GM12878 (cell line): ENCODE data around the gene PIP. TPM values are rescaled to one million over a fixed set of nuclear protein-coding genes. Genes with fewer than 3 reads are reported as not detected.

Experiments used
- ATAC-seq: fragments of 200-7000 bp; cut with Tn5 transposase; 3 replicates; pipeline ENCODE4 v1.9.1; 2020; ENCODE audit warnings: mild to moderate bottlenecking, moderate library complexity
- BruUV-seq: library from RNA; stranded (reverse); fragments of 400-500 nt; replicated peaks from 2 replicates; lab custom pipeline; 2021; lab: Mats Ljungman, UMichigan
- CTCF ChIA-PET: fragments of 300-600 bp; sonication (Branson Sonifier 250); formaldehyde crosslinking; extraction: SDS; loops from one replicate; lab custom pipeline; 2021; ENCODE audit warnings: inconsistent platforms; lab: Yijun Ruan, JAX
- POLR2A ChIA-PET: fragments of 350-600 bp; formaldehyde crosslinking; extraction: SDS; loops from one replicate; lab custom pipeline; 2021; ENCODE audit warnings: inconsistent platforms; lab: Charles Lee
- RAD21 ChIA-PET: fragments of 300-600 bp; sonication (Branson Sonifier 250); formaldehyde crosslinking; loops from one replicate; lab custom pipeline; 2023; ENCODE audit warnings: antibody characterized with exemption; ENCODE audit not compliant: unreplicated experiment; lab: Charles Lee
- SMC1A ChIA-PET: fragments of 300-600 bp; sonication (Branson Sonifier 250); formaldehyde crosslinking; loops from one replicate; lab custom pipeline; 2023; ENCODE audit not compliant: unreplicated experiment, uncharacterized antibody; lab: Charles Lee
- DNase-seq: peaks from one replicate; pipeline ENCODE4 v3.0.0-alpha.2; 2011; ENCODE audit warnings: low read depth, low spot score
- FAIRE-seq: peaks from 3 replicates; lab custom pipeline; 2011; peaks lifted over from hg19 to GRCh38; lab: Jason Lieb, UNC
- H2AFZ ChIP-seq: 2 replicates; pipeline ENCODE4 v1.6.0; 2011; ENCODE audit warnings: low read depth, low read length, control low read depth; ENCODE audit not compliant: control insufficient read depth
- H3K27ac ChIP-seq: 2 replicates; pipeline ENCODE4 v1.5.1; 2011; ENCODE audit warnings: control low read depth; ENCODE audit not compliant: control insufficient read depth, insufficient read depth
- H3K27me3 ChIP-seq, 2 experiments: replicated peaks in 1 of 2; 2 replicates each; pipeline versions ENCODE4 v1.6.0 to v1.6.1; 2011; ENCODE audit warnings: low read length in 1 of 2; ENCODE audit not compliant: control insufficient read depth in 2 of 2, insufficient read depth in 2 of 2
- H3K36me3 ChIP-seq, 2 experiments: 2 replicates each; pipeline ENCODE4 v1.5.1; 2011; ENCODE audit warnings: low read length in 1 of 2; ENCODE audit not compliant: control insufficient read depth in 2 of 2, insufficient read depth in 2 of 2
- H3K4me1 ChIP-seq: 2 replicates; pipeline ENCODE4 v1.6.1; 2011; ENCODE audit warnings: mild to moderate bottlenecking, low read length, moderate library complexity, mixed read lengths; ENCODE audit not compliant: control insufficient read depth, insufficient read depth
- H3K4me2 ChIP-seq: 2 replicates; pipeline ENCODE4 v1.6.0; 2011; ENCODE audit warnings: control low read depth; ENCODE audit not compliant: control insufficient read depth, insufficient read depth
- H3K4me3 ChIP-seq: fragments of 200-600 bp; sonication (generic); 2 replicates; pipeline ENCODE4 v1.5.1; 2016
- H3K79me2 ChIP-seq: 2 replicates; pipeline ENCODE4 v1.6.0; 2011; ENCODE audit warnings: low read length; ENCODE audit not compliant: control insufficient read depth, insufficient read depth
- H3K9ac ChIP-seq: 2 replicates; pipeline ENCODE4 v1.8.0; 2011; ENCODE audit warnings: low read length, control low read depth, mixed read lengths; ENCODE audit not compliant: control insufficient read depth, insufficient read depth
- H3K9me3 ChIP-seq: replicated peaks from 3 replicates; pipeline ENCODE4 v1.5.1; 2011; ENCODE audit warnings: mild to moderate bottlenecking, low read length; ENCODE audit not compliant: control insufficient read depth, insufficient read depth
- H4K20me1 ChIP-seq: 2 replicates; pipeline ENCODE4 v1.6.0; 2011; ENCODE audit not compliant: control insufficient read depth, insufficient read depth
- BCL11A ChIP-seq: IDR thresholded peaks from 2 replicates; pipeline ENCODE4 v1.6.1; 2011; ENCODE audit warnings: low read depth, low read length
- E2F8 ChIP-seq: fragments of 450-650 bp; IDR thresholded peaks from 2 replicates; pipeline ENCODE4 v1.6.1; 2018; ENCODE audit warnings: mild to moderate bottlenecking, low read depth, moderate library complexity; ENCODE audit not compliant: partially characterized antibody
- FOS ChIP-seq: IDR thresholded peaks from 3 replicates; pipeline ENCODE4 v1.6.1; 2011; ENCODE audit warnings: borderline replicate concordance; ENCODE audit not compliant: insufficient read length; ENCODE audit errors: extremely low read depth
- GATAD2B ChIP-seq: fragments of 450-650 bp; conservative IDR thresholded peaks from 2 replicates; pipeline ENCODE4 v1.6.1; 2017; ENCODE audit warnings: low read depth, mild to moderate bottlenecking, moderate library complexity
- HDAC2 ChIP-seq: fragments of 200-600 bp; sonication (generic); IDR thresholded peaks from 2 replicates; pipeline ENCODE4 v1.6.1; 2017
- NR2C1 ChIP-seq: fragments of 450-650 bp; IDR thresholded peaks from 2 replicates; pipeline ENCODE4 v1.6.1; 2017; ENCODE audit warnings: antibody characterized with exemption, mild to moderate bottlenecking, moderate library complexity
- PAX5 ChIP-seq: IDR thresholded peaks from 2 replicates; pipeline ENCODE4 v1.6.1; 2011; ENCODE audit warnings: low read depth, low read length, borderline replicate concordance
- POLR2AphosphoS5 ChIP-seq: IDR thresholded peaks from 2 replicates; pipeline ENCODE4 v1.6.1; 2011; ENCODE audit warnings: mild to moderate bottlenecking, low read length, inconsistent platforms
- RAD51 ChIP-seq: fragments of 450-650 bp; IDR thresholded peaks from 2 replicates; pipeline ENCODE4 v1.6.1; 2016; ENCODE audit warnings: moderate library complexity, mild to moderate bottlenecking, inconsistent platforms
- RB1 ChIP-seq: fragments of 450-650 bp; formaldehyde crosslinking; IDR thresholded peaks from 2 replicates; pipeline ENCODE4 v1.6.1; 2017; ENCODE audit warnings: mild to moderate bottlenecking, borderline replicate concordance
- SKIL ChIP-seq: fragments of 450-650 bp; IDR thresholded peaks from 2 replicates; pipeline ENCODE4 v1.6.1; 2017; ENCODE audit warnings: mild to moderate bottlenecking, low read depth, inconsistent platforms; ENCODE audit not compliant: poor library complexity, severe bottlenecking
- SREBF2 ChIP-seq: IDR thresholded peaks from 2 replicates; pipeline ENCODE4 v1.6.1; 2012; ENCODE audit warnings: mild to moderate bottlenecking, low read length
- TCF3 ChIP-seq: IDR thresholded peaks from 2 replicates; pipeline ENCODE4 v1.6.1; 2012; ENCODE audit warnings: low read depth, mild to moderate bottlenecking, low read length, borderline replicate concordance; ENCODE audit not compliant: insufficient read depth
- WRNIP1 ChIP-seq: IDR thresholded peaks from 2 replicates; pipeline ENCODE4 v1.6.1; 2011; ENCODE audit warnings: low read depth, low read length, improper control_type of control experiment, borderline replicate concordance
- WGBS: methylation state at CpG from one replicate; pipeline ENCODE4 v1.1.6; 2016; ENCODE audit warnings: low lambda C conversion rate; ENCODE audit not compliant: insufficient replicate concordance, insufficient coverage; ENCODE audit errors: missing lambda C conversion rate; 5-methylcytosine and 5-hydroxymethylcytosine counted together
- in situ Hi-C: fragments of 300-500 bp; cut with MboI; formaldehyde crosslinking; loops from 9 replicates; pipeline ENCODE4 v1.14.3; 2018; ENCODE audit warnings: mixed read lengths
- intact Hi-C: fragments of 100-400 bp; cut with micrococcal nuclease; formaldehyde crosslinking; loops from one replicate; pipeline ENCODE4 v1.14.2; 2022; ENCODE audit not compliant: unreplicated experiment
- polyA plus RNA-seq, 11 experiments: library from polyadenylated mRNA; depleted of rRNA in 4 of 11; unstranded in 6 of 11; stranded (reverse) in 5 of 11; fragments of >200 nt; fragmentation: Nextera tagmentation in 4 of 11; fragmentation: Illumina TruSeq in 1 of 11; extraction: Ambion mirVana in 4 of 11; extraction: Trizol in 1 of 11; gene quantifications; 1 replicate in 1 of 11; 2 replicates in 10 of 11; pipeline versions ENCODE4 v1.2.1 to v1.2.3, GENCODE V29; 2011 to 2016; ENCODE audit warnings: inconsistent platforms in 2 of 11, missing spikeins in 2 of 11, low read depth in 1 of 11
- total RNA-seq, 4 experiments: library from RNA; depleted of rRNA in 3 of 4; stranded (reverse); fragments of >200 nt in 3 of 4; fragmentation: Illumina TruSeq in 1 of 4; extraction: Trizol in 1 of 4; gene quantifications; 2 replicates each; pipeline versions ENCODE4 v1.2.1 to v1.2.3, GENCODE V29; 2013 to 2021

The PIP gene
- total and polyA plus RNA-seq, 10 of the 15 experiments (the other 5 are each of a cell fraction or from before 2014, with no cell fraction given) = not detected

- Histone ChIP-seq H3K4me1 (no peaks in the 10 kb centered on the region), H3K9ac (no peak within 1 kb of the TSS), H3K27me3 (no peaks in the 10 kb centered on the region), H3K79me2 (no peaks in the 10 kb centered on the region), H3K4me2 (no peak within 1 kb of the TSS), H2AFZ (no peak within 1 kb of the TSS), H3K4me3 (no peak within 1 kb of the TSS), H3K36me3 (no peaks in the 10 kb centered on the region), H4K20me1 (no peaks in the 10 kb centered on the region), H3K27ac (no peak within 1 kb of the TSS), H3K9me3 (no peaks in the 10 kb centered on the region)
- ATAC-seq (no peak), FAIRE-seq (no peak), DNase-seq (no peak)
- SMC1A ChIA-PET = no interaction called here
- POLR2A ChIA-PET = no interaction called here
- WGBS = 2% methylated on average over 3 of the region's 3 CpGs
- intact Hi-C loops = no loop called here
- TF ChIP-seq BCL11A (no peak), HDAC2 (no peak), FOS (no peak), NR2C1 (no peak), WRNIP1 (no peak)
- RAD21 ChIA-PET = no interaction called here
- BruUV-seq = no TSS peak
- CTCF ChIA-PET = interaction anchor here (1.1 kb wide), 1 partner anchor 32 kb away, joined by 4 read pairs; no protein-coding TSS in a partner anchor
- in situ Hi-C loops = no loop called here
Measured at GRCh38 chr7:143183024-143183423, 51.1 kb downstream of the PIP start, which contains the start of gene TAS2R39. Gene TAS2R39, plus strand, starts transcription at chr7:143183419. Its CDS starts 0 bp downstream, at chr7:143183419.

GRCh38 chr7:143185551-143185950 is 53.7 kb downstream of the PIP start:
- in situ Hi-C loops (no loop called here), intact Hi-C loops (no loop called here)
- ChIA-PET CTCF (no interaction called here), SMC1A (no interaction called here), RAD21 (no interaction called here), POLR2A (no interaction called here)
- Histone ChIP-seq H3K9me3 (no peaks in the 10 kb centered on the region), H3K4me1 (no peaks in the 10 kb centered on the region), H3K9ac (no peak overlapping the region), H3K27me3 (no peaks in the 10 kb centered on the region), H3K4me3 (no peak overlapping the region), H3K4me2 (no peak overlapping the region), H2AFZ (no peak overlapping the region), H3K79me2 (no peaks in the 10 kb centered on the region), H4K20me1 (no peaks in the 10 kb centered on the region), H3K36me3 (no peaks in the 10 kb centered on the region), H3K27ac (no peak overlapping the region)
- FAIRE-seq (no peak), DNase-seq (no peak), ATAC-seq (no peak)
- WGBS = 23% methylated on average over 1 of the region's 1 CpG
- BruUV-seq = no TSS peak
- TF ChIP-seq SKIL (no peak), PAX5 (no peak), RB1 (no peak), POLR2AphosphoS5 (no peak), NR2C1 (no peak), TCF3 (no peak), SREBF2 (no peak), RAD51 (no peak), E2F8 (no peak), GATAD2B (no peak)
